ENCODE results near the gene VAV2.

VAV2 gene

GRCh38 chr9:133762488-133763271 lies 229.4 kb downstream of the VAV2 start:
- no peak for DNase-seq (ENCODE audit: low spot score)
- H3K27ac ChIP-seq, result peak overlapping the region; percentile 24
- POLR2A ChIA-PET (ENCODE audit: low non-redundant PET), result no interaction called here
- CTCF ChIA-PET, result no interaction called here
- no peak for TF ChIP-seq CTCF (conservative IDR thresholded peaks at IDR 0.05; ENCODE audit: low read depth)

GRCh38 chr9:133761641-133762248 lies 230.4 kb downstream of the VAV2 start:
- no peak for DNase-seq (ENCODE audit: low spot score)
- no peak for TF ChIP-seq CTCF (conservative IDR thresholded peaks at IDR 0.05; ENCODE audit: low read depth)
- ChIA-PET POLR2A (ENCODE audit: low non-redundant PET) (no interaction called here), CTCF (interaction anchor here (0.6 kb wide), 1 partner anchor 115 kb away, joined by 3 read pairs; no protein-coding TSS in a partner anchor)
- peak overlapping the region; percentile 11 for H3K27ac ChIP-seq

- CTCF ChIA-PET, result interaction anchor here (0.6 kb wide), 1 partner anchor 116 kb away, joined by 3 read pairs; no protein-coding TSS in a partner anchor
- no peak for DNase-seq (ENCODE audit: low spot score)
- POLR2A ChIA-PET (ENCODE audit: low non-redundant PET), result no interaction called here
Measured at GRCh38 chr9:133760713-133761290, 231.3 kb downstream of the VAV2 start.

GRCh38 chr9:133759946-133760345 lies 232.2 kb downstream of the VAV2 start:
- peak overlapping the region; percentile 22 for H3K27ac ChIP-seq
- no peak for TF ChIP-seq CTCF (conservative IDR thresholded peaks at IDR 0.05; ENCODE audit: low read depth)
- POLR2A ChIA-PET (ENCODE audit: low non-redundant PET), result no interaction called here
- CTCF ChIA-PET, result interaction anchor here (0.9 kb wide), 1 partner anchor 22 kb away, joined by 3 read pairs; no protein-coding TSS in a partner anchor
- no peak for DNase-seq (ENCODE audit: low spot score)

More at GRCh38 chr9:133760713-133761290, 231.3 kb downstream of the VAV2 start:
- H3K27ac ChIP-seq, result no peak overlapping the region
- TF ChIP-seq CTCF (conservative IDR thresholded peaks at IDR 0.05; ENCODE audit: low read depth), result no peak

- peak; percentile 77 for DNase-seq (ENCODE audit: low spot score)
- TF ChIP-seq CTCF (conservative IDR thresholded peaks at IDR 0.05; ENCODE audit: low read depth), result no peak
- peak overlapping the region; percentile 22 for H3K27ac ChIP-seq
- ChIA-PET POLR2A (ENCODE audit: low non-redundant PET) (no interaction called here), CTCF (interaction anchor here (0.9 kb wide), 1 partner anchor 23 kb away, joined by 3 read pairs; no protein-coding TSS in a partner anchor)
Measured at GRCh38 chr9:133759146-133759900, 232.8 kb downstream of the VAV2 start.

- no peak for TF ChIP-seq CTCF (conservative IDR thresholded peaks at IDR 0.05; ENCODE audit: low read depth)
- no peak for DNase-seq (ENCODE audit: low spot score)
- ChIA-PET CTCF (interaction anchor here (0.6 kb wide), 1 partner anchor 15 kb away, joined by 3 read pairs; no protein-coding TSS in a partner anchor), POLR2A (ENCODE audit: low non-redundant PET) (no interaction called here)
- H3K27ac ChIP-seq, result peak overlapping the region; percentile 37; the same call in 1 of the 2 replicates
Measured at GRCh38 chr9:133758228-133758627, 233.9 kb downstream of the VAV2 start.

Data from RWPE1 (cell line).